Measurements from ENCODE around the gene PZP. TPM values are rescaled to one million over a fixed set of nuclear protein-coding genes. Genes with fewer than 3 reads are reported as not detected.
A peak's percentile ranks its signal among the peaks of the same experiment; 100 is the strongest.

The PZP gene
- total and polyA plus RNA-seq, 2 of the 13 experiments (the other 11 are each of a cell fraction or from before 2014, with no cell fraction given), result 0.07 to 0.89 TPM

DNA sequence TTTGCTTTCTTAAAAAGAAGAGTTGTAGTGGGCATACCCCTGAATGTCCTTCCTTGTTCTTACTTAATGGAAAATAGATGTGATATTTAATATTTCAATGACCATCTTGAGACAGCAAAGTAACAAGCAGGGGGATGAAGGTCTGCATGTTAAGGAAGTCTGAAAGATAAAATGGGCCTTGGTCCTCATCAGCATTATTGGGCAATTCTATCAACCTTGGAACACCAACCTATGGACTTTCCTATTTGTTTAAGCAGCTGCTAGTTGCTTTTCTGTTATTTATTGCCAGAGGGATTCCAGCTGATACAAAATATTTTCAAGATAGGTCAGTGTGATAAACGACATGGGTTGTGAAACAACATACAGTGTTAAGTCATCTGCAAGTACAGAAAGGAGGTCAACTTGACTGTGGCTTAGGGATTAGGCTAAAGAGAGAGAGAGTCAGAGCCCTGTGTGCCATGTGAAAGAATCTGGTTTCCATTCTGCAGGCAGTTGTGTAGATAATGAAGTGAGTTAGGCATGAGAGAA is 76.1 kb downstream of the PZP start (continued):
- TF ChIP-seq ZNF780A (CRISPR knock-in tag; IDR thresholded peaks at IDR 0.05) (peak; percentile 43; the same call in 1 of the 2 replicates), ZNF333 (CRISPR knock-in tag; IDR thresholded peaks at IDR 0.05; ENCODE audit: borderline replicate concordance) (no peak), ZNF235 (CRISPR knock-in tag; IDR thresholded peaks at IDR 0.05; ENCODE audit: borderline replicate concordance) (no peak), HOXA9 (CRISPR knock-in tag; IDR thresholded peaks at IDR 0.05; ENCODE audit: borderline replicate concordance) (peak; percentile 65; the same call in 1 of the 2 replicates), ZBTB14 (CRISPR knock-in tag; IDR thresholded peaks at IDR 0.05) (no peak), RFX3 (CRISPR knock-in tag; IDR thresholded peaks at IDR 0.05) (peak; percentile 53; the same call in 1 of the 2 replicates), NFRKB (IDR thresholded peaks at IDR 0.05) (no peak), HDAC1 (CRISPR knock-in tag; IDR thresholded peaks at IDR 0.05) (peak; percentile 96), ZNF614 (CRISPR knock-in tag; IDR thresholded peaks at IDR 0.05; ENCODE audit: borderline replicate concordance) (peak; percentile 89), TSC22D2 (CRISPR knock-in tag; IDR thresholded peaks at IDR 0.05; ENCODE audit: borderline replicate concordance) (no peak), ZNF749 (CRISPR knock-in tag; IDR thresholded peaks at IDR 0.05; ENCODE audit: borderline replicate concordance) (no peak; the same call in 1 of the 2 replicates), FOXO1 (CRISPR knock-in tag; IDR thresholded peaks at IDR 0.05) (peak; percentile 99), KDM5B (CRISPR knock-in tag; IDR thresholded peaks at IDR 0.05; ENCODE audit: borderline replicate concordance) (no peak), TOPORS (CRISPR knock-in tag; IDR thresholded peaks at IDR 0.05) (no peak; the same call in 1 of the 2 replicates), MAFK (conservative IDR thresholded peaks at IDR 0.05 in 1 of 2, IDR thresholded peaks at IDR 0.05 in 1 of 2; ENCODE audit: low read length in 2 of 2) (peak; percentile 52 to 58; a peak in 2 of 4 replicates), SCMH1 (CRISPR knock-in tag; IDR thresholded peaks at IDR 0.05; ENCODE audit: borderline replicate concordance) (no peak), NFYC (CRISPR knock-in tag; IDR thresholded peaks at IDR 0.05) (no peak), HCFC1 (IDR thresholded peaks at IDR 0.05; ENCODE audit: low read depth, low read length) (no peak), CAMTA2 (CRISPR knock-in tag; IDR thresholded peaks at IDR 0.05; ENCODE audit: borderline replicate concordance) (no peak), FOXK2 (IDR thresholded peaks at IDR 0.05) (peak; percentile 88), ZBTB33 (CRISPR knock-in tag; IDR thresholded peaks at IDR 0.05) (peak; percentile 63), ZNF7 (CRISPR knock-in tag; IDR thresholded peaks at IDR 0.05) (0 out of 2 replicates have a peak, but pooled peaks have one; percentile 41), TCF7L2 (IDR thresholded peaks at IDR 0.05; ENCODE audit: low read depth, low read length) (no peak; the same call in 1 of the 2 replicates)
- TF ChIP-seq, protein P1, sequence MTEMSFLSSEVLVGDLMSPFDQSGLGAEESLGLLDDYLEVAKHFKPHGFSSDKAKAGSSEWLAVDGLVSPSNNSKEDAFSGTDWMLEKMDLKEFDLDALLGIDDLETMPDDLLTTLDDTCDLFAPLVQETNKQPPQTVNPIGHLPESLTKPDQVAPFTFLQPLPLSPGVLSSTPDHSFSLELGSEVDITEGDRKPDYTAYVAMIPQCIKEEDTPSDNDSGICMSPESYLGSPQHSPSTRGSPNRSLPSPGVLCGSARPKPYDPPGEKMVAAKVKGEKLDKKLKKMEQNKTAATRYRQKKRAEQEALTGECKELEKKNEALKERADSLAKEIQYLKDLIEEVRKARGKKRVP (CRISPR knock-in tag; IDR thresholded peaks at IDR 0.05), result peak in 1 of 2 experiments; percentile 96; a peak in 2 of 4 replicates
- TF ChIP-seq, protein P2, sequence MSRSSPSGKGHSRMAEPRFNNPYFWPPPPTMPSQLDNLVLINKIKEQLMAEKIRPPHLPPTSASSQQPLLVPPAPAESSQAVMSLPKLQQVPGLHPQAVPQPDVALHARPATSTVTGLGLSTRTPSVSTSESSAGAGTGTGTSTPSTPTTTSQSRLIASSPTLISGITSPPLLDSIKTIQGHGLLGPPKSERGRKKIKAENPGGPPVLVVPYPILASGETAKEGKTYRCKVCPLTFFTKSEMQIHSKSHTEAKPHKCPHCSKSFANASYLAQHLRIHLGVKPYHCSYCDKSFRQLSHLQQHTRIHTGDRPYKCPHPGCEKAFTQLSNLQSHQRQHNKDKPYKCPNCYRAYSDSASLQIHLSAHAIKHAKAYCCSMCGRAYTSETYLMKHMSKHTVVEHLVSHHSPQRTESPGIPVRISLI (CRISPR knock-in tag; IDR thresholded peaks at IDR 0.05; ENCODE audit: borderline replicate concordance), result no peak
